GM23338 (cell line): ENCODE data around the gene MAPK11. TPM values are rescaled to one million over a fixed set of nuclear protein-coding genes. Genes with fewer than 3 reads are reported as not detected.

Experiments
- ATAC-seq: fragments of 200-7000 bp; cut with Tn5 transposase; 3 replicates; pipeline ENCODE4 v1.9.1; 2020
- DNase-seq: peaks from one replicate; pipeline ENCODE4 v3.0.0-alpha.2; 2015; ENCODE audit warnings: low spot score
- H2AFZ ChIP-seq: fragments of 200-600 bp; sonication (generic); 2 replicates; pipeline ENCODE4 v1.8.0; 2016; ENCODE audit warnings: antibody characterized with exemption, mild to moderate bottlenecking, moderate library complexity
- H3F3A ChIP-seq: fragments of 200-600 bp; sonication (generic); replicated peaks from 2 replicates; pipeline ENCODE4 v1.8.0; 2017; ENCODE audit warnings: antibody characterized with exemption, mixed run types, low read depth
- H3K27ac ChIP-seq: fragments of 200-600 bp; sonication (generic); 2 replicates; pipeline ENCODE4 v1.6.1; 2016; ENCODE audit warnings: low read depth
- H3K27me3 ChIP-seq: fragments of 200-600 bp; sonication (generic); 2 replicates; pipeline ENCODE4 v1.8.0; 2016; ENCODE audit warnings: mild to moderate bottlenecking, mixed run types, moderate library complexity; ENCODE audit not compliant: insufficient read depth
- H3K36me3 ChIP-seq: fragments of 200-600 bp; sonication (generic); 2 replicates; pipeline ENCODE4 v1.8.0; 2016; ENCODE audit warnings: mild to moderate bottlenecking; ENCODE audit not compliant: insufficient read depth
- H3K4me1 ChIP-seq: fragments of 200-600 bp; sonication (generic); 2 replicates; pipeline ENCODE4 v1.8.0; 2016; ENCODE audit warnings: mild to moderate bottlenecking, moderate library complexity; ENCODE audit not compliant: insufficient read depth
- H3K4me2 ChIP-seq: fragments of 200-600 bp; sonication (generic); 2 replicates; pipeline ENCODE4 v1.7.1; 2017; ENCODE audit warnings: mixed run types
- H3K4me3 ChIP-seq: fragments of 200-600 bp; sonication (generic); 2 replicates; pipeline ENCODE4 v1.6.1; 2016; ENCODE audit warnings: mixed run types
- H3K79me2 ChIP-seq: fragments of 200-600 bp; sonication (generic); replicated peaks from 2 replicates; pipeline ENCODE4 v1.8.0; 2017; ENCODE audit warnings: mild to moderate bottlenecking; ENCODE audit not compliant: insufficient read depth
- H3K9me2 ChIP-seq: fragments of 200-600 bp; sonication (generic); 2 replicates; pipeline ENCODE4 v1.8.0; 2017; ENCODE audit not compliant: insufficient read depth
- H4K20me1 ChIP-seq: fragments of 200-600 bp; sonication (generic); replicated peaks from 2 replicates; pipeline ENCODE4 v1.8.0; 2017; ENCODE audit warnings: mild to moderate bottlenecking; ENCODE audit not compliant: insufficient read depth
- H3K27ac Mint-ChIP-seq: 2 replicates; pipeline ENCODE4 v1.8.0; 2020; ENCODE audit warnings: inconsistent platforms, mild to moderate bottlenecking, moderate library complexity, mixed read lengths
- H3K27me3 Mint-ChIP-seq: 3 replicates; pipeline ENCODE4 v1.8.0; 2022; ENCODE audit warnings: low read depth, mild to moderate bottlenecking, moderate library complexity, mixed read lengths, inconsistent platforms; ENCODE audit not compliant: insufficient read depth, poor library complexity
- H3K36me3 Mint-ChIP-seq: 3 replicates; pipeline ENCODE4 v1.8.0; 2021; ENCODE audit warnings: low read depth, mild to moderate bottlenecking, inconsistent platforms, moderate library complexity, mixed read lengths
- H3K4me1 Mint-ChIP-seq: 3 replicates; pipeline ENCODE4 v1.8.0; 2020; ENCODE audit warnings: mild to moderate bottlenecking, inconsistent platforms, mixed read lengths
- H3K4me3 Mint-ChIP-seq: 3 replicates; pipeline ENCODE4 v1.8.0; 2021; ENCODE audit warnings: moderate library complexity, mild to moderate bottlenecking, inconsistent platforms, mixed read lengths
- H3K9me3 Mint-ChIP-seq: 3 replicates; pipeline ENCODE4 v1.8.0; 2020; ENCODE audit warnings: moderate library complexity, mild to moderate bottlenecking, inconsistent platforms, mixed read lengths
- CREB1 ChIP-seq: fragments of 250-450 bp; sonication (Bioruptor Pico); IDR thresholded peaks from 2 replicates; pipeline ENCODE4 v1.5.0; 2020; ENCODE audit warnings: low read depth, mild to moderate bottlenecking, moderate library complexity
- CTCF ChIP-seq, 2 experiments: fragments of 200-600 bp in 1 of 2; sonication (generic) in 1 of 2; conservative IDR thresholded peaks; 2 replicates each; pipeline versions ENCODE4 v1.5.1 to v1.6.1; 2016 to 2017; ENCODE audit warnings: antibody characterized with exemption in 2 of 2, low read depth in 2 of 2, mild to moderate bottlenecking in 2 of 2, moderate library complexity in 1 of 2
- ETS1 ChIP-seq: IDR thresholded peaks from 2 replicates; pipeline ENCODE4 v1.6.1; 2016; ENCODE audit warnings: antibody characterized with exemption
- EZH2 ChIP-seq: fragments of 200-600 bp; sonication (generic); IDR thresholded peaks from one replicate; pipeline ENCODE4 v1.8.0; 2017; ENCODE audit warnings: antibody characterized with exemption, mild to moderate bottlenecking, low read depth; ENCODE audit not compliant: unreplicated experiment
- EZH2phosphoT487 ChIP-seq: fragments of 200-600 bp; sonication (generic); IDR thresholded peaks from one replicate; pipeline ENCODE4 v1.8.1; 2018; ENCODE audit warnings: antibody characterized with exemption; ENCODE audit not compliant: unreplicated experiment
- JUNB ChIP-seq: IDR thresholded peaks from one replicate; pipeline ENCODE4 v1.6.1; 2016; ENCODE audit warnings: antibody characterized with exemption; ENCODE audit not compliant: unreplicated experiment
- NANOG ChIP-seq: IDR thresholded peaks from 2 replicates; pipeline ENCODE4 v1.6.1; 2016; ENCODE audit warnings: antibody characterized with exemption, borderline replicate concordance
- POLR2AphosphoS5 ChIP-seq: IDR thresholded peaks from 2 replicates; pipeline ENCODE4 v1.6.1; 2016; ENCODE audit warnings: antibody characterized with exemption, low read depth
- REST ChIP-seq: IDR thresholded peaks from one replicate; pipeline ENCODE4 v1.6.1; 2018; ENCODE audit warnings: antibody characterized with exemption; ENCODE audit not compliant: unreplicated experiment
- STAT1 ChIP-seq: IDR thresholded peaks from one replicate; pipeline ENCODE4 v1.6.1; 2016; ENCODE audit warnings: antibody characterized with exemption; ENCODE audit not compliant: unreplicated experiment
- ZNF114 ChIP-seq: fragments of 250-450 bp; sonication (Bioruptor Pico); IDR thresholded peaks from 2 replicates; pipeline ENCODE4 v1.5.0; 2020; ENCODE audit warnings: mild to moderate bottlenecking, moderate library complexity
- ZNF331 ChIP-seq: fragments of 250-450 bp; sonication (Bioruptor Pico); IDR thresholded peaks from 2 replicates; pipeline ENCODE4 v1.5.0; 2020; ENCODE audit warnings: low read depth, mild to moderate bottlenecking, moderate library complexity
- ZNF462 ChIP-seq: fragments of 250-450 bp; sonication (Bioruptor Pico); IDR thresholded peaks from 2 replicates; pipeline ENCODE4 v1.5.0; 2020; ENCODE audit warnings: mild to moderate bottlenecking, moderate library complexity
- polyA plus RNA-seq: library from polyadenylated mRNA; unstranded; fragments of >200 nt; fragmentation: Nextera tagmentation; extraction: Ambion mirVana; gene quantifications from 2 replicates; pipeline ENCODE4 v1.2.1, GENCODE V29; 2016
- total RNA-seq: library from RNA; depleted of rRNA; stranded (reverse); fragments of >200 nt; shearing (Covaris generic); gene quantifications from 2 replicates; pipeline ENCODE4 v1.2.3, GENCODE V29; 2014

The MAPK11 gene
- total and polyA plus RNA-seq, 2 experiments from 2014 or later: 0.34 to 1.9 TPM

- Mint-ChIP-seq H3K9me3 (no peaks in the 10 kb centered on the region; the same call in 2 of the 3 replicates), H3K27me3 (peaks cover 1% of the 10 kb centered on the region), H3K27ac (no peak overlapping the region), H3K4me3 (no peak overlapping the region), H3K36me3 (peaks cover 70% of the 10 kb centered on the region), H3K4me1 (peaks cover 2% of the 10 kb centered on the region; the same call in 2 of the 3 replicates)
- no peak overlapping the region for H2AFZ ChIP-seq
- TF ChIP-seq ZNF462 (no peak), REST (no peak), CTCF (conservative IDR thresholded peaks at IDR 0.05; ENCODE audit: low read depth in 2 of 2) (no peak), POLR2AphosphoS5 (no peak), ZNF331 (no peak), NANOG (no peak), EZH2phosphoT487 (no peak), ZNF114 (CRISPR knock-in tag) (no peak), CREB1 (no peak), JUNB (no peak), ETS1 (no peak), EZH2 (no peak), STAT1 (no peak)
- no peak overlapping the region for H3K4me3 ChIP-seq
- ATAC-seq (no peak), DNase-seq (no peak)
- no peaks in the 10 kb centered on the region for H3F3A ChIP-seq
- no peak overlapping the region for H3K4me2 ChIP-seq
- 0 out of 2 replicates have a peak, but pooled peaks cover 7% of the 10 kb centered on the region for H3K36me3 ChIP-seq
- H3K9me2 ChIP-seq: no peaks in the 10 kb centered on the region
- H3K4me1 ChIP-seq: no peaks in the 10 kb centered on the region; the same call in 1 of the 2 replicates
- H4K20me1 ChIP-seq: peaks cover 18% of the 10 kb centered on the region
- no peaks in the 10 kb centered on the region for H3K27me3 ChIP-seq
- H3K79me2 ChIP-seq: peaks cover 19% of the 10 kb centered on the region; the same call in 1 of the 2 replicates
- no peak overlapping the region for H3K27ac ChIP-seq
Measured at GRCh38 chr22:50215297-50216054, 54.7 kb downstream of the MAPK11 start.
